ENCODE measurements around the gene OTOP1.

- TF ChIP-seq, protein P1, sequence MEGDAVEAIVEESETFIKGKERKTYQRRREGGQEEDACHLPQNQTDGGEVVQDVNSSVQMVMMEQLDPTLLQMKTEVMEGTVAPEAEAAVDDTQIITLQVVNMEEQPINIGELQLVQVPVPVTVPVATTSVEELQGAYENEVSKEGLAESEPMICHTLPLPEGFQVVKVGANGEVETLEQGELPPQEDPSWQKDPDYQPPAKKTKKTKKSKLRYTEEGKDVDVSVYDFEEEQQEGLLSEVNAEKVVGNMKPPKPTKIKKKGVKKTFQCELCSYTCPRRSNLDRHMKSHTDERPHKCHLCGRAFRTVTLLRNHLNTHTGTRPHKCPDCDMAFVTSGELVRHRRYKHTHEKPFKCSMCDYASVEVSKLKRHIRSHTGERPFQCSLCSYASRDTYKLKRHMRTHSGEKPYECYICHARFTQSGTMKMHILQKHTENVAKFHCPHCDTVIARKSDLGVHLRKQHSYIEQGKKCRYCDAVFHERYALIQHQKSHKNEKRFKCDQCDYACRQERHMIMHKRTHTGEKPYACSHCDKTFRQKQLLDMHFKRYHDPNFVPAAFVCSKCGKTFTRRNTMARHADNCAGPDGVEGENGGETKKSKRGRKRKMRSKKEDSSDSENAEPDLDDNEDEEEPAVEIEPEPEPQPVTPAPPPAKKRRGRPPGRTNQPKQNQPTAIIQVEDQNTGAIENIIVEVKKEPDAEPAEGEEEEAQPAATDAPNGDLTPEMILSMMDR (IDR thresholded peaks at IDR 0.05), result no peak
- no peak for TF ChIP-seq POLR2A (IDR thresholded peaks at IDR 0.05)
Observed at GRCh38 chr4:4227510-4228355, 1.0 kb upstream of the OTOP1 start.

Data from Peyer's patch (tissue), 4 donors.